ENCODE results near the gene JAM3. TPM values are rescaled to one million over a fixed set of nuclear protein-coding genes. Genes with fewer than 3 reads are reported as not detected.

The JAM3 gene
- total and polyA plus RNA-seq, 2 donors (not counting 1 experiment from before 2014, with no cell fraction given) = 13.5 to 29.6 TPM

GRCh38 chr11:134046681-134047449 lies 22.0 kb upstream of the JAM3 start:
- no peaks in the 10 kb centered on the region for H3K9me3 Mint-ChIP-seq (ENCODE audit: insufficient read depth)
- no peak overlapping the region for H3K4me3 ChIP-seq (ENCODE audit: control extremely low read depth in 1 of 5, extremely low read depth in 1 of 5, insufficient read depth in 1 of 5, low read depth in 2 of 5, low read length in 4 of 5)
- intact Hi-C loops (cut with micrococcal nuclease) = no loop called here
- no peak overlapping the region for H3K27ac Mint-ChIP-seq
- peaks cover 2% of the 10 kb centered on the region for H3K4me1 Mint-ChIP-seq
- peaks cover 4 to 7% of the 10 kb centered on the region in 2 donors for H3K4me1 ChIP-seq (ENCODE audit: control insufficient read depth in 2 of 2, insufficient read depth in 2 of 2, low read length in 2 of 2)
- ATAC-seq (ENCODE audit: low read depth) (no peak), DNase-seq (no peak)
- 91% methylated on average over 28 of the region's 30 CpGs for WGBS (ENCODE audit: insufficient coverage)
- H2AFZ ChIP-seq (ENCODE audit: insufficient read depth, low read depth, low read length, poor library complexity, severe bottlenecking) = no peak overlapping the region
- ChIA-PET POLR2A (no interaction called here), CTCF (interaction anchor here (1.4 to 2.2 kb wide), 2 partner anchors 52 to 94 kb away, joined by 4 read pairs; no protein-coding TSS in a partner anchor)
- H3K4me2 ChIP-seq (replicated peaks; ENCODE audit: low read depth, low read length, poor library complexity, severe bottlenecking) = no peak overlapping the region
- H3K4me3 Mint-ChIP-seq = no peak overlapping the region
- H3K79me2 ChIP-seq (ENCODE audit: control insufficient read depth, insufficient read depth, low read length) = no peaks in the 10 kb centered on the region
- no peak overlapping the region for H3K27ac ChIP-seq (ENCODE audit: low read length in 2 of 2)
- H3K27me3 ChIP-seq (replicated peaks in 1 of 4; ENCODE audit: control extremely low read depth in 1 of 4, control insufficient read depth in 3 of 4, insufficient read depth in 4 of 4, low read length in 3 of 4) = peaks cover 0 to 23% (median 5%) of the 10 kb centered on the region in 4 experiments
- H4K20me1 ChIP-seq (ENCODE audit: control insufficient read depth, insufficient read depth, low read length, poor library complexity, severe bottlenecking) = no peaks in the 10 kb centered on the region
- H3K36me3 ChIP-seq (replicated peaks in 1 of 2; ENCODE audit: control extremely low read depth in 1 of 2, control insufficient read depth in 1 of 2, extremely low read depth in 1 of 2, insufficient read depth in 2 of 2, low read length in 1 of 2) = no peaks in the 10 kb centered on the region
- no peak overlapping the region for H3K9ac ChIP-seq (ENCODE audit: low read length)
- no peaks in the 10 kb centered on the region for H3K9me3 ChIP-seq (ENCODE audit: control extremely low read depth in 1 of 3, control insufficient read depth in 2 of 3, insufficient read depth in 1 of 3, low read length in 2 of 3)
- peaks cover 45% of the 10 kb centered on the region for H3K27me3 Mint-ChIP-seq
- no peak for TF ChIP-seq EZH2 (IDR thresholded peaks at IDR 0.05; ENCODE audit: borderline replicate concordance, insufficient read depth, low read depth, low read length, poor library complexity, severe bottlenecking)
- TF ChIP-seq, protein P1, sequence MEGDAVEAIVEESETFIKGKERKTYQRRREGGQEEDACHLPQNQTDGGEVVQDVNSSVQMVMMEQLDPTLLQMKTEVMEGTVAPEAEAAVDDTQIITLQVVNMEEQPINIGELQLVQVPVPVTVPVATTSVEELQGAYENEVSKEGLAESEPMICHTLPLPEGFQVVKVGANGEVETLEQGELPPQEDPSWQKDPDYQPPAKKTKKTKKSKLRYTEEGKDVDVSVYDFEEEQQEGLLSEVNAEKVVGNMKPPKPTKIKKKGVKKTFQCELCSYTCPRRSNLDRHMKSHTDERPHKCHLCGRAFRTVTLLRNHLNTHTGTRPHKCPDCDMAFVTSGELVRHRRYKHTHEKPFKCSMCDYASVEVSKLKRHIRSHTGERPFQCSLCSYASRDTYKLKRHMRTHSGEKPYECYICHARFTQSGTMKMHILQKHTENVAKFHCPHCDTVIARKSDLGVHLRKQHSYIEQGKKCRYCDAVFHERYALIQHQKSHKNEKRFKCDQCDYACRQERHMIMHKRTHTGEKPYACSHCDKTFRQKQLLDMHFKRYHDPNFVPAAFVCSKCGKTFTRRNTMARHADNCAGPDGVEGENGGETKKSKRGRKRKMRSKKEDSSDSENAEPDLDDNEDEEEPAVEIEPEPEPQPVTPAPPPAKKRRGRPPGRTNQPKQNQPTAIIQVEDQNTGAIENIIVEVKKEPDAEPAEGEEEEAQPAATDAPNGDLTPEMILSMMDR (IDR thresholded peaks at IDR 0.05) = no peak

DNA sequence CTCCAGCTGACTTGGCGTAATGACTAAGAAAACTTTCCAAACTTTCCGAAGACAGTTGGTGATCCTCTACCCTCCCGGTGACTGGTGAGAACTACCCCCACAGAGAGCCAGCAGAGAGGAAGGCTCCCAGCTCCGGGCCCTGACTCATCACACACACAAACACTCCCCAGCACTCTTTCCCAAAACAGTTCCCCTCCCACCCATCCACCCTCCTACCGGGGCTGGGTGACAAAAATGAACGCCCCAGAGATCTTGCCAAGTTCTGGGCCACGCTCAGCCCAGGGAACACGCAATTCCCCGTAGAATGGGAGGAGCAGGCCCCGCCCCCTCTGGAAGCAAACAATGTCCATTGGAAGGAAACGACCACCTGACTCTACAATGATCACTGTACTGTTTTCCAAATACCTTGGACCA lies 21.3 kb upstream of the JAM3 start:
- Histone ChIP-seq H4K20me1 (ENCODE audit: control insufficient read depth, insufficient read depth, low read length, poor library complexity, severe bottlenecking) (no peaks in the 10 kb centered on the region), H3K79me2 (ENCODE audit: control insufficient read depth, insufficient read depth, low read length) (no peaks in the 10 kb centered on the region), H3K4me3 (ENCODE audit: control extremely low read depth in 1 of 5, extremely low read depth in 1 of 5, insufficient read depth in 1 of 5, low read depth in 2 of 5, low read length in 4 of 5) (no peak overlapping the region), H3K4me1 (ENCODE audit: control insufficient read depth in 2 of 2, insufficient read depth in 2 of 2, low read length in 2 of 2) (peaks cover 4 to 7% of the 10 kb centered on the region in 2 donors), H3K4me2 (replicated peaks; ENCODE audit: low read depth, low read length, poor library complexity, severe bottlenecking) (no peak overlapping the region), H3K36me3 (replicated peaks in 1 of 2; ENCODE audit: control extremely low read depth in 1 of 2, control insufficient read depth in 1 of 2, extremely low read depth in 1 of 2, insufficient read depth in 2 of 2, low read length in 1 of 2) (no peaks in the 10 kb centered on the region), H2AFZ (ENCODE audit: insufficient read depth, low read depth, low read length, poor library complexity, severe bottlenecking) (no peak overlapping the region), H3K27ac (ENCODE audit: low read length in 2 of 2) (no peak overlapping the region), H3K27me3 (replicated peaks in 1 of 4; ENCODE audit: control extremely low read depth in 1 of 4, control insufficient read depth in 3 of 4, insufficient read depth in 4 of 4, low read length in 3 of 4) (peaks cover 0 to 23% (median 5%) of the 10 kb centered on the region in 4 experiments), H3K9me3 (ENCODE audit: control extremely low read depth in 1 of 3, control insufficient read depth in 2 of 3, insufficient read depth in 1 of 3, low read length in 2 of 3) (no peaks in the 10 kb centered on the region), H3K9ac (ENCODE audit: low read length) (no peak overlapping the region)
- Mint-ChIP-seq H3K27me3 (peaks cover 45% of the 10 kb centered on the region), H3K4me3 (no peak overlapping the region), H3K9me3 (ENCODE audit: insufficient read depth) (no peaks in the 10 kb centered on the region), H3K4me1 (peaks cover 2% of the 10 kb centered on the region), H3K27ac (no peak overlapping the region)
- intact Hi-C loops (cut with micrococcal nuclease) = no loop called here
- ChIA-PET POLR2A (no interaction called here), CTCF (interaction anchor here (1.4 to 2.2 kb wide), 2 partner anchors 51 to 93 kb away, joined by 4 read pairs; no protein-coding TSS in a partner anchor)
- TF ChIP-seq EZH2 (IDR thresholded peaks at IDR 0.05; ENCODE audit: borderline replicate concordance, insufficient read depth, low read depth, low read length, poor library complexity, severe bottlenecking) = no peak
- TF ChIP-seq, protein P1 (IDR thresholded peaks at IDR 0.05) = no peak
- DNase-seq = no peak
- ATAC-seq (ENCODE audit: low read depth) = no peak
- WGBS (ENCODE audit: insufficient coverage) = 74% methylated on average over 11 of the region's 11 CpGs

All from B cell (primary cell).